Right atrium auricular region (tissue), 2 donors: Measurements from ENCODE around the gene UGT2B7. TPM values are rescaled to one million over a fixed set of nuclear protein-coding genes. Genes with fewer than 3 reads are reported as not detected.

Experiments
- DNase-seq: peaks from one replicate; pipeline ENCODE4 v3.0.0-alpha.2; 2019; ENCODE audit warnings: low spot score
- H3K27ac ChIP-seq, 2 donors: fragments of 200-600 bp; sonication (generic); 1 replicate in 1 of 2; 2 replicates in 1 of 2; pipeline ENCODE4 v1.5.1; 2016 to 2019
- H3K27me3 ChIP-seq, 2 donors: fragments of 200-600 bp; sonication (generic); one replicate each; pipeline versions ENCODE4 v1.5.1 to v1.6.0; 2017 to 2019
- H3K36me3 ChIP-seq: fragments of 200-600 bp; sonication (generic); one replicate; pipeline ENCODE4 v1.5.1; 2016
- H3K4me1 ChIP-seq, 2 donors: fragments of 200-600 bp; sonication (generic); one replicate each; pipeline versions ENCODE4 v1.5.1 to v1.6.0; 2017 to 2019
- H3K4me3 ChIP-seq, 2 donors: fragments of 200-600 bp; sonication (generic); 1 replicate in 1 of 2; 2 replicates in 1 of 2; pipeline ENCODE4 v1.5.1; 2017 to 2019; ENCODE audit warnings: mild to moderate bottlenecking in 1 of 2, moderate library complexity in 1 of 2
- H3K9me3 ChIP-seq, 2 donors: fragments of 200-600 bp; sonication (generic); one replicate each; pipeline ENCODE4 v1.5.1; 2019
- total RNA-seq, 2 donors: library from RNA; depleted of rRNA; stranded (reverse); fragments of >200 nt; gene quantifications; one replicate each; pipeline ENCODE4 v1.1.0, GENCODE V29; 2016
- TF ChIP-seq, protein P1 (sequence below), 2 donors: fragments of 200-600 bp; sonication (generic); IDR thresholded peaks; one replicate each; pipeline ENCODE4 v1.5.1; 2019; ENCODE audit warnings: antibody characterized with exemption in 2 of 2

Gene UGT2B7
- total RNA-seq, 2 donors from 2014 or later, result not detected

DNA sequence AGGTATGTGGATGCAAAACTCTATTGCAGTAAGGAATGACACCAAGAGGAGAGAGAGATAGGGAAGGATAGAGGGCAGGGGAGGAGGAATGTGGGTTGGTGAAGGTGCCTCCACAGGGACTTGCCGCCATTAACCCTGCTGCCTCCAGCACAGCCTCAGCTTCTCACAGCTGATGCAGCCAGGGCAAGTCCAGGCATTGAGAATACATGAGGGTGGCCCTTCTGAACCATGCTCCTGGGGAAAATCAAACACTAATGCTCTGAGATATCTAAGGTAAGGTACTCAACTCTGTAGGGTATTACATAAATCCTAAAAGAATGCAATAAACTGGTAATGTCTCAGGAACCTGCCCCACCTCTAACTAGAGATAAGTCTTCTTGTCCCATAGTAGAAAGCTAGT, 28.7 kb downstream of the UGT2B7 start:
- no peak for DNase-seq
- H3K27me3 ChIP-seq, result no peaks in the 10 kb centered on the region
- TF ChIP-seq, protein P1, sequence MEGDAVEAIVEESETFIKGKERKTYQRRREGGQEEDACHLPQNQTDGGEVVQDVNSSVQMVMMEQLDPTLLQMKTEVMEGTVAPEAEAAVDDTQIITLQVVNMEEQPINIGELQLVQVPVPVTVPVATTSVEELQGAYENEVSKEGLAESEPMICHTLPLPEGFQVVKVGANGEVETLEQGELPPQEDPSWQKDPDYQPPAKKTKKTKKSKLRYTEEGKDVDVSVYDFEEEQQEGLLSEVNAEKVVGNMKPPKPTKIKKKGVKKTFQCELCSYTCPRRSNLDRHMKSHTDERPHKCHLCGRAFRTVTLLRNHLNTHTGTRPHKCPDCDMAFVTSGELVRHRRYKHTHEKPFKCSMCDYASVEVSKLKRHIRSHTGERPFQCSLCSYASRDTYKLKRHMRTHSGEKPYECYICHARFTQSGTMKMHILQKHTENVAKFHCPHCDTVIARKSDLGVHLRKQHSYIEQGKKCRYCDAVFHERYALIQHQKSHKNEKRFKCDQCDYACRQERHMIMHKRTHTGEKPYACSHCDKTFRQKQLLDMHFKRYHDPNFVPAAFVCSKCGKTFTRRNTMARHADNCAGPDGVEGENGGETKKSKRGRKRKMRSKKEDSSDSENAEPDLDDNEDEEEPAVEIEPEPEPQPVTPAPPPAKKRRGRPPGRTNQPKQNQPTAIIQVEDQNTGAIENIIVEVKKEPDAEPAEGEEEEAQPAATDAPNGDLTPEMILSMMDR (IDR thresholded peaks at IDR 0.05), result no peak

DNA sequence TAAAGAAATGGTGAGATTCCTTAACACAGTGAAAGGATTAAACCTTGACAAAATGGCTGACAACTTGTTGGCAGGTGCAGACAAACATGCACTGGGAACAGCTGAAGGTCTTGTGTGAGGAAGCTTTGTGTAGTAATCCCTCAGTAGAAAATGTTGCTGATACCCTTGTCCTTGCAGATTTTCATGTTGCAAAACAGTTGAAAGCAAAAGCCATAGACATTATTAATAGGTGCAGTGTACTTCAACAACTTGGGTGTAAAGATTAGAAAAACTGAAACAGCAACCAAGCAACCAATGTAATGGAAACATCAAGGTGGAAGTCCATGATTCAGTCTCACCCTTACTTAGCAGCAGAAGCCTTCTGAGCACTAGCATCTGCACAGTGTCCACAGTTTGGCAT, 29.8 kb downstream of the UGT2B7 start:
- Histone ChIP-seq H3K4me1 (no peaks in the 10 kb centered on the region), H3K4me3 (no peak overlapping the region), H3K9me3 (no peaks in the 10 kb centered on the region), H3K36me3 (no peaks in the 10 kb centered on the region), H3K27me3 (no peaks in the 10 kb centered on the region), H3K27ac (no peak overlapping the region)
- TF ChIP-seq, protein P1 (IDR thresholded peaks at IDR 0.05), result no peak
- no peak for DNase-seq

More for the DNA sequence above, 28.7 kb downstream of the UGT2B7 start:
- Histone ChIP-seq H3K27ac (no peak overlapping the region), H3K4me1 (no peaks in the 10 kb centered on the region), H3K36me3 (no peaks in the 10 kb centered on the region), H3K4me3 (no peak overlapping the region), H3K9me3 (no peaks in the 10 kb centered on the region)

DNA sequence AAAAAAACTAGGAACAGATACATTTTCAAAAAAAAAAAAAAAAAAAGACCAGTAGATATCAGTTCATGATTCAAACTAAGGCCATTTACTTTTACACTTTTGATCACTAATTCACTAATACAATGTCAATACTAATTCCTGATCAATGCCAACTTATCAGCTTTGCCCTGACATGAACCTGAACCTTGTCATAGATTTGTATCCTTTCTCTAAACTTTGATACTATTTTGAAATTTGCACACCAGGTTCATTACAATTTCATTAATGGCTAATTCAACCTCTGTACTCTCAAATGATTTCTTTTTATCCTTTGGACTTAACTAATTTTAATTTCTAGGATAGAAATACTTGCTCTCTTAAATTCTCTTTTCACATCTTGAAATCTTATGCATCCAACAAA, 37.7 kb downstream of the UGT2B7 start:
- Histone ChIP-seq H3K27ac (no peak overlapping the region), H3K27me3 (no peaks in the 10 kb centered on the region), H3K36me3 (no peaks in the 10 kb centered on the region), H3K9me3 (no peaks in the 10 kb centered on the region), H3K4me3 (no peak overlapping the region), H3K4me1 (no peaks in the 10 kb centered on the region)
- DNase-seq, result no peak
- TF ChIP-seq, protein P1 (IDR thresholded peaks at IDR 0.05), result no peak

DNA sequence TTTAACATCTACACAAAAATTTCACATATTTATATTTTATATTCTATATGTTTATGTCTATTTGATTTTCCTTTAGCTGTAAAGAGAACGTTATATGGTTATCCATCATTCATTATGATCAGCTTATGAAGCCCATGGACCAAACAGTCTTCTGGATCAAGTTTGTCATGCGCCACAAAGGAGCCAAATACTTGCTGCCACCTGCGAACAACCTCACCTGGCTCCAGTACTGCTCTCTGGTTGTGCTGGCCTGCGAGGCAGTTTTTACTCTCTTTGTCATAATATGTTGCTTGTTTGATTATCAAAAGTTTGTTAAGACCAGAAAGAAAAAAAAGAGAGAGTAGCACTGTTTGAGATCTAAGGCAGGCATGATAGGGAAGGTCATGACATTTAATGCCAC, 38.2 kb downstream of the UGT2B7 start:
- TF ChIP-seq, protein P1 (IDR thresholded peaks at IDR 0.05), result no peak
- H3K36me3 ChIP-seq, result no peaks in the 10 kb centered on the region
- H3K4me1 ChIP-seq, result no peaks in the 10 kb centered on the region
- no peaks in the 10 kb centered on the region for H3K27me3 ChIP-seq
- H3K27ac ChIP-seq, result no peak overlapping the region
- H3K9me3 ChIP-seq, result no peaks in the 10 kb centered on the region
- no peak overlapping the region for H3K4me3 ChIP-seq
- no peak for DNase-seq

DNA sequence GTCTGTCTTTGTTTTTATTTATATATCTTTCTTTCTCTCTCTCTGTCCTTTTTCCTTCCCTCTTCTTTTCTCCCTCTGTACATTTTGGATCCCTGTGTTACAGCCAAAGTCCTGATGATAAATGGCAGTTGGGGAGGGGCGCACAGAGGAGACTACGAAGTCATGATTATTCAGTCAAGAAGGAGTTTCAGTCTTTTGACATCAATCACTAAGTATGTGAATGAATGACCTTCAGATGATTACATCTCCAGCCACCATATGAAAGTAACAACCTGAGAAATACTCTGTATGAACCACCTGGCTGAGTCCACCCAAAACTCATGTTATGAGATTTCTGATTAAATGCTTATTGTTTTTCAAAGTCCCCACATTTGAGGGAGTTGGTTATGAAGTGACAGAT, 45.0 kb downstream of the UGT2B7 start:
- DNase-seq, result no peak
- H3K4me3 ChIP-seq, result no peak overlapping the region
- no peaks in the 10 kb centered on the region for H3K36me3 ChIP-seq
- H3K27me3 ChIP-seq, result no peaks in the 10 kb centered on the region
- TF ChIP-seq, protein P1 (IDR thresholded peaks at IDR 0.05), result no peak
- H3K9me3 ChIP-seq, result no peaks in the 10 kb centered on the region
- H3K27ac ChIP-seq, result no peak overlapping the region
- no peaks in the 10 kb centered on the region for H3K4me1 ChIP-seq

DNA sequence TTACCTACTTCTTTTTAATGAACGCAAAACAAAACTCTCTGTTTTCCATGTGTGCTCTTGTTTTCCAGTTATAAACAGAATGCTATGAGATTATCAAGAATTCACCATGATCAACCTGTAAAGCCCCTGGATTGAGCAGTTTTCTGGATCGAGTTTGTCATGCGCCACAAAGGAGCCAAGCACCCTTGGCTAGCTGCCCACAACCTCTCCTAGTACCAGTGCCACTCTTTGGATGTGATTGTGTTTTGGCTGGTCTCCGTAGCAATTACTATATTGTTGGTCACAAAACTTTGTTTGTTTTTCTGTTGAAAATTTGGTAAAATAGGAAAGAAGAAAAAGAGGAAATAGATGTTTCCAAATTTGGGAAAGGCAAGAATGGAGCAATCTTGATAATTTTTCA, 51.1 kb downstream of the UGT2B7 start:
- Histone ChIP-seq H3K36me3 (no peaks in the 10 kb centered on the region), H3K27me3 (no peaks in the 10 kb centered on the region), H3K4me3 (no peak overlapping the region), H3K27ac (no peak overlapping the region), H3K9me3 (no peaks in the 10 kb centered on the region), H3K4me1 (no peaks in the 10 kb centered on the region)
- no peak for DNase-seq
- TF ChIP-seq, protein P1 (IDR thresholded peaks at IDR 0.05), result no peak
